DMS 273 (cell line): ENCODE measurements around the gene SPDYE16.
"Not testable (repeated sequence)": the region's sequence is repeated elsewhere in the genome, so short reads cannot be mapped to it uniquely, and the experiment has no call there.

Experiments used
- DNase-seq: peaks from one replicate; lab custom pipeline; 2025; ENCODE audit not compliant: unreplicated experiment; lab: John Stamatoyannopoulos, UW

SPDYE16 gene

DNA sequence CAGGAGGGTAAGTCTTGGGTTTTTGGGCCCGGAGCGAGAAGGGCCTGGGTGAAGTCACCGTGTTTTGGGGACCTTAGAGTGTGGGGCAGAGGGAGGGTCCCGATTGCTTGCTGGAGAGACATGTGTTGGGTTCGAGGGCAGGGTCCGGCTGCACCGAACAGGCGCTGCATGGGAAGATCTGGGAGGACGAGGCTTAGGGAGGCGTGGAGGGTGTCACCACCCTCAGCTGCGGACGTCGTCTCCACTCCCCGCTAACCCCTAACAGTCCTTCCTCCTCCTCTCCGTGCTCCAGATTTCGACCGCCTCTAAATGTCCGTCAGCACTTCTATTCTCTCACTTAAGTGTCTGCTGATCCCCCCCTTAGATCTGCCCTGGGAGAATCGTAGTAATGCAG lies 6.8 kb upstream of the SPDYE16 start:
- peak; percentile 40 for DNase-seq

DNA sequence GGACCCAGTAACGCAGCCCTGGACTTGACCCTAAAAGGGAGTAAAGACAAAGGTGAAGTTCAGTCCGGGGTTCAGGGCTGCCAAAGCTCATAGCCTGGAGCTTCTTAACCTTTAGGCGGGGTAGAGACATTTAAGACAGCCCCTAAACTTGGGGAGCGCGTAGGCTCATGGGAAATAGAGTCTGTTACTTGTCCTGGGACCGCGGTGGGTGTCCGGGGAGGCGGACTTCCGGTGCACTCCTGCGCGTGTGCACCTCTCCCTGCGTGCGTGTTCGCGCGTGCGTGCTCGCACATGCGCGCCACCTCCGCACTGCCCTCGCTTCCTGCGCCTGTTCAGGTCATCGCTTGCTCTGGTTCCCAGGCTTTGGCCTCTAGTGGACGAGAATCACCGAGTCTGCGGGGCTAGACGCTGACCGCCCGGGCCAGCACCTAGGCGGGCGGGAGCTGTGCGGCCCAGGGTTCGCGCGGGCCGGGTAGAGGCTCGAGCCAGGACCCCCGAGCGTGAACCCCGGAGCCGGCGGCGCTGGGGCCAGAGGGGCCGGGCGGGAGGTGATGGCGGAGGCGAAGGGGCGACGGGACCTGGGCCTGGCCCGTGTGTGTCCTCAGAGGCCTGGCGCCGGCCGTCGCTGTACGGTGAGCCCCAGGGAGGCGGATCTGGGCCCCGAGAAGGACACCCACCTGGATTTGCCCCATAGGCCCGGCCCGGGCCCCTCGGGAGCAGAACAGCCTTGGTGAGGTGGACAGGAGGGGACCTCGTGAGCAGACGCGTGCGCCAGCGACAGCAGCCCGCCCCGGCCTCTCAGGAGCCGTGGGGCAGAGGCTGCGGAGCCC lies 6.1 kb upstream of the SPDYE16 start:
- DNase-seq, result peak; percentile 97

DNA sequence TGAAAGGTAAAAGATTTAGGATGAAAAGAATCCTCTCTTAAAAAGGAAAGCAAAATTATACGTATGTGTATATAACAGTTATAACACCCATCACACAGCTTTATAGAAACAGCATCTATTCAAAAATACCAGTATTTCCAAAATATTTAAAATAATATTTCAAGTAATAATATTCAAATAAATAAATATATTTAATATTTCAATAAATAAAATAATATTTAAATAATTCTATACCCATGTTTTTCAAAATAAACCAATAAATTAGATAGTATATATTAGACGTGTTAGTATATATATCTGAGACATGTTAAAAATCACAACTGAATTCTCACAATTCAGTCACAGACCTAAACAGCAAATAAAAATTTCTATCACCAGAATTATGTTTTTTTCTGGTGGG lies 11.5 kb downstream of the SPDYE16 start:
- DNase-seq, result not testable (repeated sequence)

DNA sequence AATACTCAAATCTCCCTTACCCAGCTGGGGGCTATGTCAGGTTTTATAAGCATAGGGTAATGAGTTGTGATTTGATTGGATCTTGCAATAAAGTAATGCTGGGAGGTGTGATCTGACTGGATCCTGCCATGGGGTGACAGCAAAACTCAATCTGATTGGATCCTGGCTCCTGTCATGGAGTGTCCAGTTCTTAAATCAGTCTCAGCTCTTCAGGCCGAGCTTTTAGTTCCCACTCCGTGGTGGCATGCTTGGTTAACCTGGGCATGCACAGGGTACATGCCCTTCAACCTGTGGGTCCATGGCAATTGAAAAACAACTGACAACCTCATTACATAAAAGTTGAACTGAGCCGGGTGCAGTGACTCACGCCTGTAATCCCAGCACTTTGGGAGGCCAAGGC lies 16.9 kb downstream of the SPDYE16 start:
- not testable (repeated sequence) for DNase-seq

DNA sequence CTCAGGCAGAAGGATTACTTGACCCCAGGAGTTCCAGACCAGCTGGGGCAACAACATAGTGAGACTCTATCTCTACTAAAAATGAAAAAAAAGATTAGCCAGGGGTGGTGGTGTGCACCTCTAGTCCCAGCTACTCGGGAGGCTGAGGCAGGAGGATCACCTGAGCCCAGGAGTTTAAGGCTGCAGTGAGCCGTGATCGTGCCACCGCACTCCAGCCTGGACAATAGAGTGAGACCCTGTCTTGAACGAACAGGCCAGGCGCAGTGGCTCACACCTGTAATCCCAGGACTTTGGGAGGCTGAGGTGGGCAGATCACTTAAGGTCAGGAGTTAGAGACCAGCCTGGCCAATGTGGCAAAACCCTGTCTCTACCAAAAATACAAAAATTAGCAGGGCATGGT lies 26.2 kb downstream of the SPDYE16 start:
- not testable (repeated sequence) for DNase-seq

DNA sequence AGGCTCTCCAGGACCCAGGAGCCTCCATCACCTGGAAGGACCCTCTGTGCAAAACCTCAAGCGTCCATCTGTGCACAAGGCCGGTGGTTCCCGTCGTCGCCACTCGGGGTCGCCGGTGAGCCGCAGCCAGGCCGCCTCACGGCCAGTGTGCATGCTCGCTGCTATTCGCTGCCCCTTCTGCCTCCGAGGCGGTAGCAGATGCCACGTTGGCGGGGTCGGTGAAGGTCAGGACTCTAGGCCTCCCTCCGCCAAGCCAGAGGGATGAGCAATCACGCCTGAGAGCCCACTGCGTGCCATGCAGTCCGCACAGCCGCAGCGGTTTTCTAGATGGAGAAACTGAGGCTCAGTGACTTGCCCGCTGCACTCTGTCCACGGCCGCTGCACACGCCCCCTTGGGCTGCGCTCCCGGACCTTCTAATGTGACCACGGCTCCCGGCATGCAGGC lies 27.1 kb downstream of the SPDYE16 start:
- DNase-seq, result peak; percentile 71

DNA sequence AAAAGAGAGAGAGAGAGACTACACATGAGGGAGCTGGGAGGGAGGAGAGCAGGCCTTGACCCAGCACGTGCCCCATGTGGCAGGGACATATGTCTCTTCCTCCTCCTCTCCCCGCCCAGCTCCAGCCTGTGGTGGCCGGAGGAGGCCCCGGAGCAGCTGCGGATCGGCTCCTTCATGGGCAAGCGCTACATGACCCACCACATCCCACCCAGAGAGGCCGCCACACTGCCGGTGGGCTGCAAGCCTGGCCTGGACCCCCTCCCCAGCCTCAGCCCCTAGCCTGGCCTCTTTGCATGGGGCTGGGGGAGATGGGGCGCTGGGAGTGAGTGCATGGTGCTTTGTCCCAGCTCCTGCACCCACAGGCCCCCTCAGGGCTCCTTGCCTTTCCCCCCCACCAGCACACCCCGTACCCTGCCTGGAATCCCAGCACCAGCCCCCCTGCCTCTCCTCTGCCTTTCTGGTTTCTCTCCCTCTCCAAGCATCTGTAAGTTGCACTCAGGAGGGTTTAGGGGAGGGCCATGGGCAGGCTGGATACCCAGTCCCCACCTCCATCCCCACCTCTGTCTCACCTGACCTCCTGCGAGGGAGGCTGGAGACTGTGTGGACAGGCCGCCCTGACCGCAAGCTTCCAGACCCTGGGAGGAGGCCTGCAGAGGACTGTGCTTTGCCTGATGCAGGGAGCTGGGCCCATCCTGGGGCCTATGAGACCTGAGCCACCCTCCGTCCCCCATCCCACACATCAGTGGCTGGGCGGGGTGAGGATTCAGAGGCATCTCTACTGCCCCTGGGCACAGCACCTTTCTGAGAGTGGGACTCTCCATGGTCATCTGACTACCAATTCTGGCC lies 27.9 kb downstream of the SPDYE16 start:
- no peak for DNase-seq

DNA sequence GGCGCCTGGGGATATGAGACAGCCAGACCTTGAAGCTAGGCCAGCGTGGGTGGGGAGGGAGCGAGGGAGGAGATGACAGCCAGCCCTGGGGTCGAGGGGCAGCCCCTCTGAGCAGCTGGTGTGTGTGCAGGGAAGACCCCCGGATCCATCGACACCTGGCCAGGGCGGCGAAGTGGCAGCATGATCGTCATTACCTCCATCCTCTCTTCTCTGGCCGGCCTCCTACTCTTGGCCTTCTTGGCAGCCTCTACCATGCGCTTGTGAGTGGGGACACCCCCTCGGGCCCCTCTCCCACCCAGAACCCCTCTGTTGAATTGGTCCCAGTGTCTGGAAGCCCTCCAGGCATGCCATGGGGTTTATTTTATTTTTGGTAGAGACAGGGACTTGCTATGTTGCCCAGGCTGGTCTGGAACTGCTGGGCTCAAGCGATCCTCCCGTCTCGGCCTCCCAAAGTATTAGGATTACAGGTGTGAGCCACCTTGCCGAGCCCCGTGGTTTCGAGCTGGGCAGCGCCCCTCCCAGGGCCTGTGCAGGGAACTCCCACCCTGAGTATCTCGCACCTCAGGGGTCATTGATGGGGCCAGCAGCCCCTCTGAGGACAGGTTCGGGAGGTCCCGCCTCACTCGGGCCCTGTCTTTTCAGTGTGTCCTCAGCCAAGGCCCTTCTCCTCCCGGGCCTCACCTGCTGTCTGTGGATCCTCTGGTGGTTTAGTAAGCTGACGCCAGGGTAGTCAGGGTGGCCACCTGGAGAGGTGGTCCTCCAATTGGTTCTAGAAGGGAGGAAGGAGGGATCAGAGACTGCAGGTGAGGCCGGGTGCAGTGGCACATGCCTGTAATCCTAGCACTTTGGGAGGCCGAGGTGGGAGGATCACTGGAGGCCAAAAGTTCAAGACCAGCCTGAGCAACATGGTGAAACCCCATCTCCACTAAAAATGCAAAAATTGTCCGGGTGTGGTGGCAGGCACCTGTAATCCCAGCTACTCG lies 29.0 kb downstream of the SPDYE16 start:
- DNase-seq, result no peak

DNA sequence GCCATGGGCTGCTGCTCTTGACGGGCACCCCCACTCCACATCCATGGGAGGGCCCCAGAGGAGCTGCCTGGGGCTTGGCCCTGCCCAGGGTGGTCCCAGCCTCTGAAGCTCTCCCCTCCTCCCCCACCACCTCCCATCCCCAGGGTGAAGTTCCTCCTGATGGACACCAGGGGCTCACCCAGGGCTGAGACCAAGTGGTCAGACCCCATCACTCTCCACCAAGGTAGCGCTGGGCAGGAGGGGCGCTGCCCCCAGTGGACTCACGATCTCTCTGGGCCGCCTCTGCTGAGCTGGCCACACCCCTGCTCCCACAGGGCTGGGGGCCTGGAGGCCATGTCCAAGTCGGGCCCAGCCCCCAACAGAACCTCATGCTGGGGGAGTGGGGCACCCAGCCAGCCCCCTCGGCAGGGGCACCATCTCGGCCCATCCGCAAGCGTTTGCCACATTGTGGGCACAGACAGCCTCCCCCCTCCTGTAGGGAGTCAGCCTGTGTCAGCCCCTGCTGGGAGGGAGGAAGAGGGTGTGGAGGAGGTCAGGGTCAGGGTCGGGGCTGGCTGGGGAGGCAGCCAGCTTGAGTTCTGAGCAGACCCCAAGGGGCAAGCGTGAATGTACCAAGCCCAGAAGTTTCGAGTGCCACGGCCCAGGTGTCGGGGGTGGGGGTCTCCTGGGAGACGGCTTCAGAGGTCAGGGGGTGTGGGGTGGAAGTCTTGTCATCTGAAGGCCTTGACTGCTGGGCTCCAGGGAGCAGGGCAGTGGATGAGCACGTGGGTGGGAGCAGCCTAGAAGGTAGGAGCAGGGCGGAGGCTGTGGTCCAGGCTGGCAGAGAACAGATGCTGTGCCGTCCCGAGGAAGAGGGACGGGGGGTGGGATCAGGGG lies 29.9 kb downstream of the SPDYE16 start:
- peak; percentile 58 for DNase-seq

DNA sequence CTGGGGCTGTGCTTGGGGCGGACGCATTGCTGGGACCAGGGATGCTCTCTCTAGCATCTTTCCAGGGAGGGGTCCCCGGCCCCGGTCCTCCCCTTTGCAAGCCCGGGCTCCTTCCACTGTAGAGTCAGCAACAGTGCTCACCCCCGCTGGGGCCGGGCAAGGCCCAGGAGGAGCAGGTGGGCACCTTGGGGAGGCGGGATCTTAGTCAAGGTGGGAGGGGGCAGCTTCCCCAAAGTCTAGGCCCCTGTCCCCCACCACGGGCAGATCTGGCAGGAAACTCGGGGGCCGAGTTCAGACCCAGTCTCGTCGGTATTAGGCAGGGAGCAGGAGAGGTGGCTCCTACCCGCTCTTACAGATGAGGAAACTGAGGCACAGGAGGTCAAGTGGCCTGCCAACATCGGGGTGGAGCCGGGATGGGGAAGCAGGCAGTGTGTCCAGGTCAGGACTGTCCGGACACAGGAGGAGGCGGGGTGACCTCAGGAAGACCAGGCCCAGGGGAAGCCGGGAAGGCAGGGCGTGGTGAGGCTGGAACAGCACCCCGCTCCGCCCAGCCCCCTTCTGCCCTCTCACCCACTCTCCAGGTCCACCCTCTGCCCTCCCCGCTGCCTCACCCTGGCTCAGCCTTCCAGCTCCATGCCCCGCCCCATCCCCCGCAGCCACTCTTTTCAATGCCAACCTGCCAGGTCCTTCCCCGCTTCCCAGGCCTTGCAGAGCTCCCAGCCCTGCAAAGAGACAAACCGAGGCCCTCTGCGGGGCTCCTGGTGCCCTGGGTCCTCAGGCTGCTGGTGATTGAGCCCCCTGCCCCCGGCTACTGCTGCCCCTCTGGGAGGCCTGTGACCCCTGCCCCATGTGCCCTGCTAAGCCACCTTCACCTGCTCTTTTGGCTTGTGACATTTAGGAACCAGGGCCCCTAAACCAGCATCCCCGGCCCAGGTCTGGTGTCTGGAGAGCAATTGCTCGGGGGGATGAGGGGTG lies 30.9 kb downstream of the SPDYE16 start:
- not testable (repeated sequence) for DNase-seq

DNA sequence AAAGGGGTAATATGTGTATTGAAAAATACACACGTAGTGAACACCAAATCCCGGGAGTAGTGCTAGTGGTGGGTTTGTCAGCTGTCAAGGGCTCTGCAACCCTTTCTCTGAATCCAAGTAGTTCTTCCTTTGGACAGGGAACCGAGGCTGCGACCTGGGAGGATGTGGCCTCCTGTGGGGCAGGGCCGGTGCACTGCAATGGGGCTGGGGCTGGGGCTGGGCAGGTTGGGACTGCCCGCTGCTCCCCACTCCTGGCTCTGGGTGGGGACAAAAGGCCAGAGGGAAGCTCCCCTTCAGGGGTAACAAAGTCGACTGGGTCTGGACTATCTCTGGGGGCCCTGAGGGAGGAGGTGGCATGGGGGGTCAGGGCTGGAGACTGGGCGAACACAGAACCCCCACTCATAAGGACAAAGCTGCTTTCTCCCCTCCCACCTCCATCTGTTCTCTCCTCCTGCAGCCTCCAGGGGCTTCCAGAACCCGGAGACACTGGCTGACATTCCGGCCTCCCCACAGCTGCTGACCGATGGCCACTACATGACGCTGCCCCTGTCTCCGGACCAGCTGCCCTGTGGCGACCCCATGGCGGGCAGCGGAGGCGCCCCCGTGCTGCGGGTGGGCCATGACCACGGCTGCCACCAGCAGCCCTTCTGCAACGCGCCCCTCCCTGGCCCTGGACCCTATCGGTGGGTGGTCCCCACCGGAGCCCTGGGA lies 31.7 kb downstream of the SPDYE16 start:
- DNase-seq, result not testable (repeated sequence)

DNA sequence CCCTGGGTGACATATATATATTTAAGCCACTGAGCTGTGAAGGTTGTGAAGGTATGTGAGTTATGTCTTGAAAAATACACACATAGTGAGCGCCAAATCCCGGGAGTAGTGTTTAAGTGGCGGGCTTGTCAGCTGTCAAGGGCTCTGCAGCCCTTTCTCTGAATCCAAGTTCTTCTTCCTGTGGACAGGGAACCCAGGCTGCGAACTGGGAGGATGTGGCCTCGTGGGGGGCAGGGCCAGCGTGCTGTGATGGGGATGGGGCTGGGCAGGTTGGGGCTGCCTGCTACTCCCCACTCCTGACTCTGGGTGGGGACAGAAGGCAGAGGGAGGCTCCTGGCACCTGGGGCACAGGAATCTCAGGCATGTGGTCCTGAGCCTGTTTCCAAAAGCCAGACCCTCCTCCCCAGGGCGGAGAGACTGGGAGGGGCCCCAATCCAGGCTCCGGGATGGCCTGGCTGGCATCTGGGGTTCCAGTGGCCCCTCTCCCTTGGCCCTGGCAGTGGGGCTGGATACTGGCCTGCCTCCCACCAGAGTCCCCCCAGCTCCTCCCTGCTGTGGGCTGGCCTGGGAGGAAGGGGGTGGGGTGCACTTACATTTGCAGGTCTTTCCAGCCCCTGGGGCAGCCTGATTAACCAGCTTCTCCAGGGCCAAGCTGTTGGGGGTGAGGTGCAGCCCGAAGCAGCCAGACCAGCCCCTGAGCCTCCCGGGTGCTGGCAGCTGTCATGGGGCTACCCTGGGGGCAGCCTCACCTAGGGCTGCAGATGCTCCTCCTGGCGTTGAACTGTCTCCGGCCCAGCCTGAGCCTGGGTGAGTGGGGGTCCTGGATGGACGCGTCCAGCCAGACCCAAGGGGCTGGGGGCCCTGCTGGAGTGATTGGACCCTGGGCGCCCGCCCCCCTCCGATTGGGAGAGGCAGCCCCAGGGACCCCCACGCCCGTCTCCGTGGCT lies 32.9 kb downstream of the SPDYE16 start, which contains the start of gene UPK3B:
Gene UPK3B, plus strand, starts transcription at position 622 of the 947 bp plus-strand sequence. Its CDS starts 101 bp downstream, at position 723.
- DNase-seq, result peak; percentile 82

DNA sequence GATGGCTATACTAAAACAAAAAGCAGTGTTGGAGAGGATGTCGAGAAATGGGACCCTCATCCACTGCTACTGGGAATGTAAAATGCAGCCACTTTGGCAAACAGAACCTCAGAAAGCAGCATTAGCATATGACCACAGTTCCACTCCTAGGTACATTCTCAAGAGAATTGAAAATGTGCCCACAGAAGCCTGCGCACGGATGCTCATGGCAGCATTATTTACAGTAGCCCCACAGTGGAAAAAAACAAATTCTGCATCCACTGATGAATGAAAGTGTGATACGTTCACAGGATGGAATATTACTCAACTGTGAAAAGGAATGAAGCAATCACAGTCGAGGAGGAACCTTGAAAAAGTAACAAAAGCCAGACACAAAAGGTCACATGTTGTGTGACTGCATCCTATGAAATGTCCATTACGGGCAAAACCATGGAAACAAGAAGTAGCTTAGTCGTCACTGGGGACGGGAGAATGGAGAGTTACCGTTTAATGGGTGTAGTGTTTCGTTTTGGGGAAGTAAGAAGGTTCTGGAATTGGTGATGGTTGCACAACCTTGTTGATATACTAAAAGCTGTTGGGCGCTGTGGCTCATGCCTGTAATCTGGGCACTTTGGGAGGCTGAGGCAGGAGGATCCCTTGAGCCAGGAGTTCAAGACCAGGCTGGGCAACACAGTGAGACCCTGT lies 35.2 kb downstream of the SPDYE16 start:
- no peak for DNase-seq

DNA sequence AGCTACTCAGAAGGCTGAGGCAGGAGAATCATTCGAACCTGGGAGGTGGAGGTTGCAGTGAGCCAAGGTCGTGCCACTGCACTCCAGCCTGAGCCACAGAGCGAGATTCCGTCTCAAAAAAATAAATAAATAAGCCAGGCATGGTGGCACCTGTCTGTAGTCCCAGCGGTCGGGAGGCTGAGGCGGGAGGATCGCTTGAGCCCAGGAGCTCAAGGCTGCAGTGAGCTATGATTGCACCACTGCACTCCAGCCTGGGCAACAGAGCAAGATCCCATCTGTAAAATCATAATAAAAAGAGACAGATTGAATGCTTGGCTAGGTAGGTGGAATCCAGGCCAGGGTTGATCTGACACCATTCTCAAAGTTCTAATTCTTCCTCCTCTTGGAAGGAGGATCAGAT lies 36.5 kb downstream of the SPDYE16 start:
- DNase-seq, result not testable (repeated sequence)

DNA sequence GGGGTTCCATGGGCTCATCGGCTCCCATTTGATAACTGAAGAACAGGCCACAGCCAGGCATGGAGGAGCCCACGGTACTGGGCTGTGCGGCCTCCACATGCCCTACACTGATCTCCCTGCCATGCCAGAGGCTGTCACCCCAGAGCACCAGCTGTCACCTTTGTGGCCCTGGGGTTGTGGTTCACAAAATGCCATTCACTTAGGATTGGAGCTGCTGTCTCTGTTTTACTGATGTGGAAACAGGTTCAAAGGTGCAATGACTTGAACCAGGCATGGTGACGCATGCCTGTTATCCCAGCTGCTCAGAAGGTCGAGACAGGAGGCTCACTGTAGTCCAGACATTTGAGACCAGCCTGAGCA lies 37.0 kb downstream of the SPDYE16 start:
- DNase-seq, result peak; percentile 38
